H9 (cell line): ENCODE data around the gene TMEM156. TPM values are rescaled to one million over a fixed set of nuclear protein-coding genes. Genes with fewer than 3 reads are reported as not detected.

Experiments
- DNase-seq: peaks from one replicate; pipeline ENCODE4 v3.0.0-alpha.2; 2017
- H2AFZ ChIP-seq: one replicate; pipeline ENCODE4 v1.6.1; 2013; ENCODE audit warnings: mild to moderate bottlenecking, low read length, control low read depth, moderate library complexity
- H2AK5ac ChIP-seq: 2 replicates; pipeline ENCODE4 v1.6.1; 2013; ENCODE audit warnings: low read length, control low read depth, mixed read lengths; ENCODE audit not compliant: insufficient read length
- H2BK120ac ChIP-seq: one replicate; pipeline ENCODE4 v1.6.1; 2013; ENCODE audit warnings: low read depth, mild to moderate bottlenecking, low read length, control low read depth, inconsistent platforms; ENCODE audit not compliant: poor library complexity, severe bottlenecking
- H2BK12ac ChIP-seq: 2 replicates; pipeline ENCODE4 v1.6.1; 2013; ENCODE audit warnings: low read length, control low read depth, mixed read lengths, low read depth; ENCODE audit not compliant: insufficient read length
- H2BK15ac ChIP-seq: 2 replicates; pipeline ENCODE4 v1.6.1; 2013; ENCODE audit warnings: low read depth, low read length, control low read depth
- H2BK20ac ChIP-seq: one replicate; pipeline ENCODE4 v1.6.1; 2013; ENCODE audit warnings: low read depth, mild to moderate bottlenecking, low read length, control low read depth, inconsistent platforms; ENCODE audit not compliant: poor library complexity, severe bottlenecking
- H2BK5ac ChIP-seq: 2 replicates; pipeline ENCODE4 v1.6.1; 2013; ENCODE audit warnings: low read length, control low read depth, mixed read lengths; ENCODE audit not compliant: insufficient read length
- H3K14ac ChIP-seq: 2 replicates; pipeline ENCODE4 v1.6.1; 2013; ENCODE audit warnings: low read length, control low read depth; ENCODE audit not compliant: insufficient read depth
- H3K18ac ChIP-seq: 2 replicates; pipeline ENCODE4 v1.6.1; 2013; ENCODE audit warnings: low read depth, mild to moderate bottlenecking, mixed read lengths, low read length, control low read depth; ENCODE audit not compliant: insufficient read length
- H3K23ac ChIP-seq: 2 replicates; pipeline ENCODE4 v1.6.1; 2013; ENCODE audit warnings: low read length, control low read depth, mixed read lengths, low read depth; ENCODE audit not compliant: insufficient read length
- H3K23me2 ChIP-seq: 2 replicates; pipeline ENCODE4 v1.6.1; 2013; ENCODE audit warnings: low read depth, mild to moderate bottlenecking, mixed read lengths, low read length, control low read depth; ENCODE audit not compliant: insufficient read length, poor library complexity, severe bottlenecking
- H3K27ac ChIP-seq: 2 replicates; pipeline ENCODE4 v1.5.1; 2013; ENCODE audit warnings: low read length, control low read depth, mixed read lengths, low read depth; ENCODE audit not compliant: insufficient read length
- H3K27me3 ChIP-seq: 2 replicates; pipeline ENCODE4 v1.6.1; 2013; ENCODE audit warnings: low read length, control low read depth, inconsistent platforms; ENCODE audit not compliant: insufficient read depth
- H3K4ac ChIP-seq: 2 replicates; pipeline ENCODE4 v1.6.1; 2013; ENCODE audit warnings: low read depth, mild to moderate bottlenecking, control low read depth, inconsistent platforms, low read length, moderate library complexity
- H3K4me1 ChIP-seq: 2 replicates; pipeline ENCODE4 v1.6.1; 2013; ENCODE audit warnings: low read length, control low read depth, inconsistent platforms; ENCODE audit not compliant: insufficient read depth
- H3K4me2 ChIP-seq: 2 replicates; pipeline ENCODE4 v1.6.1; 2013; ENCODE audit warnings: low read length, control low read depth, mixed read lengths; ENCODE audit not compliant: insufficient read length, insufficient read depth
- H3K56ac ChIP-seq: 2 replicates; pipeline ENCODE4 v1.6.1; 2013; ENCODE audit warnings: low read depth, mild to moderate bottlenecking, mixed read lengths, low read length, control low read depth; ENCODE audit not compliant: insufficient read length
- H3K79me1 ChIP-seq: 2 replicates; pipeline ENCODE4 v1.6.1; 2013; ENCODE audit warnings: low read depth, mild to moderate bottlenecking, moderate library complexity, low read length, control low read depth, inconsistent platforms; ENCODE audit not compliant: insufficient read depth, poor library complexity, severe bottlenecking
- H3K79me2 ChIP-seq: 2 replicates; pipeline ENCODE4 v1.6.1; 2013; ENCODE audit warnings: low read length, control low read depth, inconsistent platforms; ENCODE audit not compliant: insufficient read depth
- H3K9ac ChIP-seq: 2 replicates; pipeline ENCODE4 v1.6.1; 2013; ENCODE audit warnings: low read length, control low read depth, mixed read lengths; ENCODE audit not compliant: insufficient read length; ENCODE audit errors: extremely low read depth
- H3K9me3 ChIP-seq: one replicate; pipeline ENCODE4 v1.6.1; 2013; ENCODE audit warnings: low read depth, low read length, inconsistent platforms; ENCODE audit not compliant: control insufficient read depth
- H3T11ph ChIP-seq: one replicate; pipeline ENCODE4 v1.6.1; 2013; ENCODE audit warnings: mild to moderate bottlenecking, low read length, control low read depth, inconsistent platforms
- H4K20me1 ChIP-seq: one replicate; pipeline ENCODE4 v1.6.1; 2013; ENCODE audit not compliant: control insufficient read depth, insufficient read length, insufficient read depth
- H4K5ac ChIP-seq: 2 replicates; pipeline ENCODE4 v1.6.1; 2013; ENCODE audit warnings: low read depth, mild to moderate bottlenecking, mixed read lengths, low read length, control low read depth; ENCODE audit not compliant: insufficient read length
- H4K8ac ChIP-seq: replicated peaks from 2 replicates; pipeline ENCODE4 v1.6.1; 2013; ENCODE audit warnings: low read length, control low read depth, mixed read lengths, low read depth; ENCODE audit not compliant: insufficient read length
- H4K91ac ChIP-seq: 2 replicates; pipeline ENCODE4 v1.6.1; 2013; ENCODE audit warnings: low read depth, mild to moderate bottlenecking, moderate library complexity, mixed read lengths, low read length, control low read depth; ENCODE audit not compliant: insufficient read length
- H3K27ac Mint-ChIP-seq, 3 experiments: 2 replicates in 2 of 3; 3 replicates in 1 of 3; pipeline ENCODE4 v1.8.0; 2020 to 2021; ENCODE audit warnings: mixed read lengths in 3 of 3, mild to moderate bottlenecking in 1 of 3, moderate library complexity in 1 of 3
- H3K27me3 Mint-ChIP-seq: 2 replicates; pipeline ENCODE4 v1.8.0; 2021; ENCODE audit warnings: low read depth, mild to moderate bottlenecking, moderate library complexity, mixed read lengths
- H3K36me3 Mint-ChIP-seq, 3 experiments: 2 replicates in 2 of 3; 3 replicates in 1 of 3; pipeline ENCODE4 v1.8.0; 2020 to 2021; ENCODE audit warnings: low read depth in 3 of 3, mixed read lengths in 3 of 3; ENCODE audit not compliant: insufficient read depth in 1 of 3
- H3K4me1 Mint-ChIP-seq, 2 experiments: 2 replicates each; pipeline ENCODE4 v1.8.0; 2020; ENCODE audit warnings: mixed read lengths in 2 of 2
- H3K4me3 Mint-ChIP-seq, 2 experiments: 2 replicates in 1 of 2; 3 replicates in 1 of 2; pipeline ENCODE4 v1.8.0; 2020 to 2021; ENCODE audit warnings: mild to moderate bottlenecking in 2 of 2, mixed read lengths in 2 of 2, moderate library complexity in 1 of 2
- H3K9me3 Mint-ChIP-seq, 2 experiments: 2 replicates in 1 of 2; 3 replicates in 1 of 2; pipeline ENCODE4 v1.8.0; 2020; ENCODE audit warnings: mild to moderate bottlenecking in 2 of 2, mixed read lengths in 2 of 2, moderate library complexity in 1 of 2
- CTCF ChIP-seq: fragments of 200-600 bp; sonication (generic); conservative IDR thresholded peaks from 3 replicates; pipeline ENCODE4 v1.8.0; 2021; ENCODE audit warnings: antibody characterized with exemption, mild to moderate bottlenecking
- WGBS: extraction: QIAGEN DNeasy Blood & Tissue Kit; methylation state at CpG from one replicate; pipeline ENCODE4 v1.1.7; 2013; ENCODE audit warnings: missing lambda C conversion rate, low lambda C conversion rate, mixed read lengths; ENCODE audit not compliant: insufficient read length; ENCODE audit errors: extremely low coverage; 5-methylcytosine and 5-hydroxymethylcytosine counted together
- total RNA-seq: library from RNA; stranded (reverse); gene quantifications from 2 replicates; pipeline ENCODE4 v1.2.1, GENCODE V29; 2021

The TMEM156 gene
- total RNA-seq, 1 experiment from 2014 or later: not detected

- Histone ChIP-seq H3K27ac (no peak overlapping the region), H3K79me2 (no peaks in the 10 kb centered on the region), H2AFZ (no peak overlapping the region), H3K79me1 (no peaks in the 10 kb centered on the region), H3K18ac (no peak overlapping the region), H3K9me3 (no peaks in the 10 kb centered on the region), H3T11ph (no peak overlapping the region), H2BK12ac (no peak overlapping the region), H3K14ac (no peak overlapping the region), H2BK120ac (no peak overlapping the region), H4K5ac (no peak overlapping the region), H3K27me3 (no peaks in the 10 kb centered on the region), H3K56ac (no peak overlapping the region), H3K9ac (no peak overlapping the region), H3K4me1 (no peaks in the 10 kb centered on the region), H2BK15ac (no peak overlapping the region), H2BK20ac (no peak overlapping the region), H4K20me1 (no peaks in the 10 kb centered on the region), H4K91ac (no peak overlapping the region), H2BK5ac (no peak overlapping the region), H3K23me2 (no peaks in the 10 kb centered on the region), H4K8ac (no peak overlapping the region), H3K4me2 (no peak overlapping the region), H2AK5ac (no peak overlapping the region), H3K4ac (no peak overlapping the region), H3K23ac (no peak overlapping the region)
- H3K27me3 Mint-ChIP-seq: no peaks in the 10 kb centered on the region
- no peak for TF ChIP-seq CTCF
- no CpG with 5 or more reads among the region's 3 CpGs for WGBS
- H3K9me3 Mint-ChIP-seq: peaks cover 3 to 5% of the 10 kb centered on the region in 2 experiments; a peak in 3 of 5 replicates
- no peak overlapping the region for H3K4me3 Mint-ChIP-seq
- no peak overlapping the region for H3K27ac Mint-ChIP-seq
- no peak for DNase-seq
- H3K36me3 Mint-ChIP-seq: no peaks in the 10 kb centered on the region
- peaks cover 2 to 7% of the 10 kb centered on the region in 2 experiments; a peak in 2 of 4 replicates for H3K4me1 Mint-ChIP-seq
Observed at GRCh38 chr4:38957893-38958292, 74.3 kb downstream of the TMEM156 start.
